ENCODE measurements around the gene CCDC92. TPM values are rescaled to one million over a fixed set of nuclear protein-coding genes. Genes with fewer than 3 reads are reported as not detected.

CCDC92 gene
- total RNA-seq, 1 experiment from 2014 or later = 16.8 TPM

DNA sequence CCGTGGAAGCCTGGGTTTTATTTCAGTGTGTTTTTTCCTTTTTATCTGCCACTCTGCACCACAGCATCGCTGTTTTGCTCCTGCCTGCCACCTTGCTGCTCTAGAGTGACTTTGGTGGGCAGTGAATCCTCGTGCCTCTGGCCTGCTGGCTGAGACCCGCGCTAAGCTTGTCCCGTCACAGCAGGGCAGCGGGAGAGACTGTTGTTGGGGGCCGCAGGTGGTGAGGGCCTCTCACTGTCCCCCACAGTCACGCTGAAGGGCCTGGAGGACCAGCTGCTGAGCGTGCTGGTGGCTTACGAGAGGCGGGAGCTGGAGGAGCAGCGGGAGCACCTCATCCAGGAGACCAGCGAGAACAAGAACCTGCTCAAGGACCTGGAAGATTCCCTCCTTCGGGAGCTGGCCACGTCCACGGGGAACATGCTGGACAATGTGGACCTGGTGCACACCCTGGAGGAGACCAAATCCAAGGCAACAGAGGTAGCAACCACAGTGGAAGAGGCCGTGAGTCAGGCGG lies 55.2 kb downstream of the CCDC92 start:
- H3K9me3 Mint-ChIP-seq (ENCODE audit: unreplicated experiment) = no peaks in the 10 kb centered on the region
- H3K4me3 Mint-ChIP-seq (ENCODE audit: unreplicated experiment) = no peak overlapping the region
- no peaks in the 10 kb centered on the region for H3K27me3 Mint-ChIP-seq (ENCODE audit: insufficient read depth, unreplicated experiment)
- no TSS peak for BruUV-seq (replicated peaks)
- ChIA-PET POLR2A (no interaction called here), CTCF (no interaction called here)
- Histone ChIP-seq H3K4me1 (no peaks in the 10 kb centered on the region), H3K4me3 (ENCODE audit: low read depth, low read length) (no peak overlapping the region), H3K27me3 (replicated peaks; ENCODE audit: control insufficient read depth, insufficient read depth, low read length) (no peaks in the 10 kb centered on the region), H3K9me3 (no peaks in the 10 kb centered on the region), H3K36me3 (ENCODE audit: control insufficient read depth, insufficient read depth, low read length) (no peaks in the 10 kb centered on the region)
- TF ChIP-seq, protein P1, sequence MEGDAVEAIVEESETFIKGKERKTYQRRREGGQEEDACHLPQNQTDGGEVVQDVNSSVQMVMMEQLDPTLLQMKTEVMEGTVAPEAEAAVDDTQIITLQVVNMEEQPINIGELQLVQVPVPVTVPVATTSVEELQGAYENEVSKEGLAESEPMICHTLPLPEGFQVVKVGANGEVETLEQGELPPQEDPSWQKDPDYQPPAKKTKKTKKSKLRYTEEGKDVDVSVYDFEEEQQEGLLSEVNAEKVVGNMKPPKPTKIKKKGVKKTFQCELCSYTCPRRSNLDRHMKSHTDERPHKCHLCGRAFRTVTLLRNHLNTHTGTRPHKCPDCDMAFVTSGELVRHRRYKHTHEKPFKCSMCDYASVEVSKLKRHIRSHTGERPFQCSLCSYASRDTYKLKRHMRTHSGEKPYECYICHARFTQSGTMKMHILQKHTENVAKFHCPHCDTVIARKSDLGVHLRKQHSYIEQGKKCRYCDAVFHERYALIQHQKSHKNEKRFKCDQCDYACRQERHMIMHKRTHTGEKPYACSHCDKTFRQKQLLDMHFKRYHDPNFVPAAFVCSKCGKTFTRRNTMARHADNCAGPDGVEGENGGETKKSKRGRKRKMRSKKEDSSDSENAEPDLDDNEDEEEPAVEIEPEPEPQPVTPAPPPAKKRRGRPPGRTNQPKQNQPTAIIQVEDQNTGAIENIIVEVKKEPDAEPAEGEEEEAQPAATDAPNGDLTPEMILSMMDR (IDR thresholded peaks at IDR 0.05; ENCODE audit: insufficient read depth in 1 of 2, low read depth in 1 of 2, low read length in 1 of 2, severe bottlenecking in 1 of 2, unreplicated experiment in 1 of 2) = no peak
- peaks cover 6% of the 10 kb centered on the region for H3K36me3 Mint-ChIP-seq (ENCODE audit: insufficient read depth, unreplicated experiment)
- H3K27ac Mint-ChIP-seq (ENCODE audit: unreplicated experiment) = no peak overlapping the region
- intact Hi-C loops (cut with micrococcal nuclease; ENCODE audit: unreplicated experiment) = no loop called here
- no peaks in the 10 kb centered on the region for H3K4me1 Mint-ChIP-seq (ENCODE audit: low read depth, unreplicated experiment)
- no peak for DNase-seq

DNA sequence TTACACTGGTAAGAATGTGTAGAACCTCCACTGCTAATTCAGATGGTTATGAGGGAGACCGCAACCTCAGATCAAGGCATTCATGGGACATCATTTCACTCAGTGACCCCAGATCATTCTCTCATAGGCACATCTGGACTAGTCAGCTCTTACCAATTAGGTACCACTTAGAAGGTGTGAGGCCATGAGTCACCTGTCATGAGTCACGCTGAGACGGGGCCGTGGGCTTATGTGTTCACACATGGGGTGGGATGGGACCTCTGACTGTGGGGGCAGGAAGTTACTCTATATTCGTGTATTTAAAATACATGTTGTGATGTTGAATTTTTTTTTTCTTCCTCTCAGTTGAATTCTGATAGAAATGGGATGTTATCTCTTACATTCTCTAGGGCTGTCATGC lies 55.9 kb downstream of the CCDC92 start:
- peaks cover 9% of the 10 kb centered on the region for H3K36me3 Mint-ChIP-seq (ENCODE audit: insufficient read depth, unreplicated experiment)
- no peaks in the 10 kb centered on the region for H3K4me1 Mint-ChIP-seq (ENCODE audit: low read depth, unreplicated experiment)
- ChIA-PET POLR2A (no interaction called here), CTCF (no interaction called here)
- no peaks in the 10 kb centered on the region for H3K27me3 ChIP-seq (replicated peaks; ENCODE audit: control insufficient read depth, insufficient read depth, low read length)
- no peaks in the 10 kb centered on the region for H3K4me1 ChIP-seq
- no TSS peak for BruUV-seq (replicated peaks)
- TF ChIP-seq, protein P1 (IDR thresholded peaks at IDR 0.05; ENCODE audit: insufficient read depth in 1 of 2, low read depth in 1 of 2, low read length in 1 of 2, severe bottlenecking in 1 of 2, unreplicated experiment in 1 of 2) = no peak
- no peaks in the 10 kb centered on the region for H3K9me3 Mint-ChIP-seq (ENCODE audit: unreplicated experiment)
- H3K9me3 ChIP-seq = no peaks in the 10 kb centered on the region
- no peak for DNase-seq
- H3K4me3 Mint-ChIP-seq (ENCODE audit: unreplicated experiment) = no peak overlapping the region
- intact Hi-C loops (cut with micrococcal nuclease; ENCODE audit: unreplicated experiment) = no loop called here
- H3K27me3 Mint-ChIP-seq (ENCODE audit: insufficient read depth, unreplicated experiment) = no peaks in the 10 kb centered on the region
- H3K27ac Mint-ChIP-seq (ENCODE audit: unreplicated experiment) = no peak overlapping the region
- H3K36me3 ChIP-seq (ENCODE audit: control insufficient read depth, insufficient read depth, low read length) = no peaks in the 10 kb centered on the region
- no peak overlapping the region for H3K4me3 ChIP-seq (ENCODE audit: low read depth, low read length)

DNA sequence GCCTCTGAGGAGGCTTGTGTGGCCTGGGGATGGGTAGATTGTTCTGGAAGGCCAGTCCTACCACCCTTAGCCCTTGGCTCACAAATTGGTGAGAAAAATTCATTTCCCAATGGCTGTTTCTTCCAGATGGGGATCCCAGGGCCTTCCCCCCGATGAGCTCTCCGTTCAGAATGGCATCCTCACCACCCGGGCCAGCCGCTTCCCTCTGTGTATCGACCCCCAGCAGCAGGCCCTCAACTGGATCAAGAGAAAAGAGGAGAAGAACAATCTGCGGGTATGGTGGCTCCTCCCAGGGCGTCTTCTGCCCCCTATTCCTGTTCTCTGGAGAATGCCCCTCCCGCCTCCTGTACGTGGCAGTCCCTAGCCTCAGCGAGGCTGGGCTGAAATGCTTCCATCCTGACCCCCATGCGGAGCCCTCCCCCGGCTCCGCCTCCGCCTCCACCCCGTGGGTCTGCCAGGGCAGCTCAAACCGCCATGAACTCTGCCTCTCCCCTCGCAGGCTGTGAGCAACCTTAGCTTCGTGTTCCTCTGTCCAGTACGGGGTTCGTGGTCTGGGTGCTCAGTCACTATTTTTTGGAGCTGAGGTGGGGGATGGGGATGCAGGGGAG lies 57.8 kb downstream of the CCDC92 start:
- intact Hi-C loops (cut with micrococcal nuclease; ENCODE audit: unreplicated experiment) = no loop called here
- no TSS peak for BruUV-seq (replicated peaks)
- H3K27ac Mint-ChIP-seq (ENCODE audit: unreplicated experiment) = no peak overlapping the region
- Histone ChIP-seq H3K27me3 (replicated peaks; ENCODE audit: control insufficient read depth, insufficient read depth, low read length) (no peaks in the 10 kb centered on the region), H3K36me3 (ENCODE audit: control insufficient read depth, insufficient read depth, low read length) (no peaks in the 10 kb centered on the region), H3K4me3 (ENCODE audit: low read depth, low read length) (no peak overlapping the region), H3K9me3 (no peaks in the 10 kb centered on the region), H3K4me1 (no peaks in the 10 kb centered on the region)
- no peaks in the 10 kb centered on the region for H3K9me3 Mint-ChIP-seq (ENCODE audit: unreplicated experiment)
- POLR2A ChIA-PET = no interaction called here
- H3K36me3 Mint-ChIP-seq (ENCODE audit: insufficient read depth, unreplicated experiment) = peaks cover 19% of the 10 kb centered on the region
- H3K4me3 Mint-ChIP-seq (ENCODE audit: unreplicated experiment) = no peak overlapping the region
- CTCF ChIA-PET = no interaction called here
- no peaks in the 10 kb centered on the region for H3K4me1 Mint-ChIP-seq (ENCODE audit: low read depth, unreplicated experiment)
- TF ChIP-seq, protein P1 (IDR thresholded peaks at IDR 0.05; ENCODE audit: insufficient read depth in 1 of 2, low read depth in 1 of 2, low read length in 1 of 2, severe bottlenecking in 1 of 2, unreplicated experiment in 1 of 2) = no peak
- H3K27me3 Mint-ChIP-seq (ENCODE audit: insufficient read depth, unreplicated experiment) = no peaks in the 10 kb centered on the region
- DNase-seq = no peak
